ENCODE measurements around the gene CBFA2T2. TPM values are rescaled to one million over a fixed set of nuclear protein-coding genes. Genes with fewer than 3 reads are reported as not detected.

Gene CBFA2T2
- total RNA-seq, 1 donor = 15.1 TPM

DNA sequence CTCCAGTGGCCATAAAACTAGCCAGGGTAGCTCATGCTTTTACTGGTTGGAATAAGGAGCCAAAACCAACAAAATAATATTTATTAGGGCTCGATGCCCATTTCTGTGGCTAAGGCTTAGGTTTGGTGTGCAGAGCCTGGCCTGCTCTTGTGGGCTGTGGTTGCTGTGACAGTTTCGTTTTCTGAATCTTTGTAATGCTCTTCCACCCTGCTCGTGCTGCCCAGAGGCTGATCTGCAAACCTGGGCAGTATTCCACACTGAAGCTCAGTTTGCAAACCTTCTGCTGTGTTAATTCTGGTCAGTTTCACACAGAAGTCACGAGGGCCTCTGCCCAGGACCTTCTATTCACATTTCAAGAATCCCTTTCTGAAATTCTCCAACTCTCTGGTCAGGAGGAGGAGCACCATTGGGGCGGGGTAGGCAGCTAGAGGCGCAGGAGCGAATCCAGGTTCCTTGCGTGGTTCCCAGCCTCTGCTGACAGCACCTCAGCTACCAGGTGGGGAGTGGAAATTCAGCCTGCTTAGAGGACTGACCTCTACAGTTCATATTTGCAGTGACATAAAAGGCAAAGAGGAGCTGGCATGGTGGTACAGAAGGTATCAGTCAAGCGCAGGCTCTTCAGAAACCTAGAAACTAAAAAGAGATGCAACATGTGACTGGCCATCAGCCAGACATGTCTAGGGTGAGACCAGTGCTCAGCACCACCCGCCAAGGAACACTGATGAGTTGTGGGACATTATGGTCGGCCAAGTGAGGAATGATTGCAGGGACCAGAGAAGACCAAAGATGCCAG is 157.9 kb downstream of the CBFA2T2 start:
- no peak for DNase-seq (ENCODE audit: low read depth in 2 of 3, low spot score in 2 of 3)

DNA sequence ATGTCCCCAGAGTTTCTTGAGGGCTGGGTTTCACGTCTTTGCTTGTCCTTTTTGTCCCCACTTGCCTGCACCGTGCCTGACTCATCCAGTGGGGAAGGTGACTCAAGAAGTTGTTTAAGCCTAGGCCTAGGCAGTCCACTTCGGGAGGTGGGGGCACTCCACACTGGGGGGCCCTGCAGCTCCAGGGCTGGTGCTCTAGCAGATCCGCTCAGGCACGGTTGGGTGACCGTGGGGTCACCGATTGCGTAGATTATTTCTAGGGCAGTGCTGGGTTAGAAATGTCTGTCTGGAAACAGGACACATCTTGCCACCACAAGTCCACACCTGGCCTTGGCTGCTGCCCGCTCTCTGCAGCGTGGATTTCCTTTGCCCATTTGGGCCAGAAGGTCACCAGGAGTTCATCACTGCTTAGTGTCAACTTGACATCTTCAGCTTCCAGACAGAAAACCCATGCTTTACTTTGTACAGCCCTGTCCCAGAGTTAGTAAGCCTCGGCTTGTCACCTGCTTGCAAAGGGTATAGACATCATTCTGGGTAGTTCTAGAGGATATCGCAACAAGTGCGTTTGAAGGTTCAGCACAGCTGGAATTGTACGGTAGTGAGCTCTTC is 158.6 kb downstream of the CBFA2T2 start:
- no peak for DNase-seq (ENCODE audit: low read depth in 2 of 3, low spot score in 2 of 3)

DNA sequence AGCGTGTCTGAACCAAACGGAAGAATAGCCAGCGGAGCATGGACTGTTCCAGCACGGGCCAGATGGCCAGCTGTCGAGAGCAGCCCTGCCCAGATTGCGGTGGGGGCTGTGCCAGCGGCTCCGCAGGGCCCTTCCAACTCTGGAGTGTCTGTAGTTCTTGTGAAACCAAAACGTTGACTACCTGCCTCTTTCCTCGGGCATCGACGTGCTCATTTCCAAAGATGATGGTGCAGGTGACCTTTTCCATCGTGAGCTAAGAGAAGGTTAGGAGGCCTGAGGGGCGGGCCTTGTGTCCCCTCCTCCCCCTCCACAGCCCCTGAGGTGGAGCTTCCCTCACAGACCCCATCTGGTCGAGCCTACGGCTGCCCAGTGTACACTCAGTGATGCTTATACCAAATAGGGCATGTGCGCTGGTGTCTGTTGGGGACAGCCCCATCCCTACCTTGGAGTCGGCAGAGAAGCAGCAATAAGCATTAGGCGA is 159.3 kb downstream of the CBFA2T2 start:
- no peak for DNase-seq (ENCODE audit: low read depth in 2 of 3, low spot score in 2 of 3)

DNA sequence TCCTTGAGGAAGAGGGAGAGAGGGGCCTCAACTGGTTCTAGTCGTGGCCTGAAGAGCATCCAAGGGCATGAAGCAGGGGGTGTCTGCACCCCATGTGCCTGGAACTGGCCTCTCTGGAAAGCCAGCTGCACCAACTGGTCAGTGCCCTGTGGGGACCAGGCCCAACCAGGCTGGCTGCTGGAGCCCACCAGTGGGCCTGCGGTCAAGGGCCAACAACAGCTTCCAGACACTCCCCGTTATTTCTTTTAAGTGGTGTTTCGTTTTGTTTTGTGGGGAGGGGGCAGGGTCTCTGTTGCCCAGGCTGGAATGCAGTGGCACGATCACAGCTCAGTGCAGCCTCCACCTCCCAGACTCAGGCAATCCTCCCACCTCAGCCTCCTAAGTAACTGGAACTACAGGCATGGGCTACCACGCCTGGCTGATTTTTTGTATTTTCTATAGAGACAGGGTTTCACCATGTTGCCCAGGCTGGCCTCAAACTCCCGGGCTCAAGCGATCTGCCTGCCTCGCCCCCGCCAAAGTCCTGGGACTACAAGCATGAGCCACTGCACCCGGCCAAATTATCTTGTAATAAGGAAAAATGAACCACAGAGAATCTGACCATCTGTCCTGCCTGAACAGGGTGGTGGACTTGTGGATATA is 160.3 kb downstream of the CBFA2T2 start:
- DNase-seq (ENCODE audit: low read depth in 2 of 3, low spot score in 2 of 3) = no peak

DNA sequence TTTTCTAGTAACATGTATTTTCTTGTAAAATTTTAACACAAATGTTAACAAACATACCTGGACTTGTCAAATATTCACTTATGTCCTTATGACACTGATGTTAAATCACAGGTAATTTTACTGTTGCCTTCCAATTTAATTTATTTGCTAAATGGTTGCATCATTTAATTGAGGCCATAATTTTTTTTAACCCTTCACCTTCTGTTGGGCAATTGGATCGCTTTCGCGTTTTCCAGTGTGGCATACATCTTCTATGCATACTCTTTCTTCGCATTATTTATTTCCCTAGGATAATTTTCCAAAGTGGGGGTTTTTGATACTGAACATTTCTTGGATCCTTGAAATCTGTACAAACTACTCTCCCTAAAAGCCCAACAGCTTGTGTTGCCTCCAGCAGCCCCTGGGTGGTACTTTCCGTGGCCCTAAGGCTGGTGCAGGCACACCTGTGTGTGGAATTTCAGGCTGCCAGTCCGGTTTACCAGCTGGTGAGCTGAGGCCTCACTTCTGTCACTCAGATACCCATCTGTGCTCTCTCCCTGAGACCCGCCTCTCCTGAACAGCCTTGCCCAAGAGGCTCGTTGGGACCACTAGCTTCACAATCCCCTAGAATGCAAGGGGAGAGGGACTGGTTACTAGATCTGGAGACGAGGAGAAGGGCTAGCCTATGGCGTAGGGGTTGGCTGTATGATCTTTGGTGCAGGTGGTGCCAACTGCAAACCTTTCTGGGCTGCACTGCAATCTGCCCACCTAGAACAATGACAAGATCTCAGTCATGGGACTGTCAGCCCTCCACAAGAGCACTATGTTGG is 161.1 kb downstream of the CBFA2T2 start:
- no peak for DNase-seq (ENCODE audit: low read depth in 2 of 3, low spot score in 2 of 3)

DNA sequence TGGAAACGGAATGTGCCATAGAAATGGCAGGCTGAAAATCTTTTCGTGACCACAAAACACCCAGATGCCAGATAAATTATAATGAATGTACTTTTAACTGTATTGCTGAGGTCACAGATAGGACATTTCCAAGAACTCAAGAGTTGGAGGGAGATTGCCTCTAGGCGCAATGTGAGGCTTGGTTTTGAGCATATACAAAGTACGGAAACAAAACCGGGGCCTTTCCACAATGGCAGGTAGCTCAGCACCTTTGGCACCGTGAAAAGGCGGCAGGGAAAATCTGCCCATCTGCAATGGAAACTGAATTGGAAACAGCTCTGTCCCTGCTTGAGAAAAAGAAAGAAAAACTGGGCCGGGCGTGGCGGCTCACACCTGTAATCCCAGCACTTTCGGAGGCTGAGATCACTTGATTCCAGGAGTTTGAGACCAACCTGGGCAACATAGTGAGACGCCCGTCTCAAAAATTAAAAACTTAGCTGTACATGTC is 161.7 kb downstream of the CBFA2T2 start:
- no peak for DNase-seq (ENCODE audit: low read depth in 2 of 3, low spot score in 2 of 3)

DNA sequence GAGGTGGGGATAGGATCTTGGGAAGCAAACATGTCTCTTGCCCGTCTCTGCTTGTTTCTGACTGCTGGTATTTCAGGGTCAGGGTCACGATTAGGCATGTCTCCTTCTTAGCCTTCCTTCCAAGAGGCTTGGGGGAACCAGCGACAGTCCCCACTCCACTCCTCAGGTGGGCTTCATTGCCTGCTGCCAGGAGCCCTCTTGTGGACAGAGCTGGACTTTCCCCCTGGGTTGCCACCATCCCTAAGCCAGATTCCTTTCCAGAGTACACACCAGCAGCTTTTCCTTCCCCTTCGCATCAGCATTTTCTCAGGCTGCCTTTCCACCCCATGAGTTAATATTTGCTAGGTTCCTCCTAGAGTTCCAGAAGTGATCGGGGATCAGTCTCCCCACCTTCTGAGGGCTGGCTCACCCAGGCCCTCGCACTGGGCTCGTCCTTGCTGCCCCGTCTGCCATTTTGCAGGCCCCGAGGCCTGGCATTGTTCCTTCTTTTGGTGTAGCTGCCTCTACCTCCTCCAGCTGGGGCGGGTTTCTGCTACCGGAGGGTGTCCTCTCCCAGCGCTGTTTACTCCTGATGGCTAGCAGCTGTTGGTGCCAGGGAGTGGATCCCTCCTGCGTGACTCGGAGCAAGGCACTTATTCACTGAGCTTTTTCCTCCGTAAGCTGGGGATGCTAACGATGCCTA is 163.5 kb downstream of the CBFA2T2 start:
- DNase-seq (ENCODE audit: low read depth in 2 of 3, low spot score in 2 of 3) = peak in 2 of 3 donors; percentile 59 to 71

DNA sequence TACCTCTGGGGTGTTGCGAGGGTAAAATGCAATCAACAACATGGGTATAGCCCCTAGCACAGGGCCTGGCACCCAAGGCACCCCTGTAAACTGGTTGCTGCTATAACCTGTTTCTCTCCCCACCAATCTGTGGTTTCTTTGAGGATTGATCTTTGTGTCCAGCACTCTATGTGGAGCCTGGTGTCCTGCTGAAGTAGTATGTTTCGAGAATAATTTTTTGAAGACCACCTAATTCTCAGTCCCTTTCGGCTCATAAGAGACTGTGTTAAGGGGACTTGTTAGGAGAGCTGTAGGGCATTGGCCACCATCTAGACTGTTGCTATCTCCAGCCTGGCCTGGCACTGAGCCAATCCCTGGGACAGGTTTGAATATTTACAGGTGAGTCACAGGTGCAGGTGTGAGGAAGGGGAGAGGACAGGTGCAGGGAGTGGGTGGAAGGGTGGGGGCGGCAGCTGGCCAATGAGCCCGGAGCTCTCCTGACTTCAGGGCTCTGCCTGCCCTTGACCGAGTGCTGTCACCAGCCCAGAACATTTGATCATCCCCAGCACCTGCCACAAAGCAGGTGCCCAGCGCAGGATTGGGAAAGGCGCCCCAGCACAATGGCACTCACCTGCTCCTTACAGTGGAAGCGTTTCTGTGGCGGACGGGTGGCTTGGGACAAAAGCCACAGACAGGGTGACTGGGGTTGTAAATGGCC is 164.2 kb downstream of the CBFA2T2 start:
- no peak for DNase-seq (ENCODE audit: low read depth in 2 of 3, low spot score in 2 of 3)

DNA sequence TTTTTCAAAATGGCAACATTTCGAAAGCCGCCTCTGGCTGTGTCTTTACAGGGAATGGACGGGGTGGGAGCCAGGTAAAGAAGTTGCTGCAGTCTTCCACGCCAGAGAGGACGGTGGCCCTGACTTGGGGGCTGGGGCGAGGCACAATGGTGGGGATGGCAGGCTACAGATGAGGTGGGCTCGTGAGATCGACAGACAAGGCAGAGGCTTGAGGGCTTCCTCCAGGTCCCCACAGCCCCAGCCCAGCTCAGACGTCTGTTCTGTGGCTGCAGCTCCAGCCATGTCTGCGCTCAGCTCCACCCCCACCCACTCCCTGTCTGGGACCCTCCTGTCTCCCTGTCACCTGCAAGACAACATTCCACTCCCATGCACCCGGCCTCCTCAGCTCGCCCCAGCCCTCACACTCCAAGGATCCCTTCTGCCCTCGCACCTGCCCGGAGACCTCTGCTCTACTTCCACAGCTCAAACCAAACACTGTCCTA is 164.8 kb downstream of the CBFA2T2 start:
- no peak for DNase-seq (ENCODE audit: low read depth in 2 of 3, low spot score in 2 of 3)

DNA sequence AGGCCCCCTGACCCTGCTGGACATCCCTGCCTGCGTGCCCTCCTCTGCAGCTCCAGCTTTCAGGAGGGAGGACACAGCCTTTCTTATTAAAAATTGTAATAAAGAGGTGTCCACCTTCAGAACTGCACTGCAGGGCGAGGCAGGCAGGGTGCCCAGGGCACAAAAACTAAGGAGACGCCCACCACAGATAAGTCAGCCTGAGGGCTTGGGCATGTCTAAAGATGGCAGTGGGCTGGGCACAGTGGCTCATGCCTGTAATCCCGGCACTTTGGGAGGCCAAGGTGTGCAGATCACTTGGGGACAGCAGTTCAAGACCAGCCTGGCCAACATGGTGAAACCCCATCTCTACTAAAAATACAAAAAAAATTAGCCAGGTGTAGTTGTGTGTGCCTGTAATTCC is 165.3 kb downstream of the CBFA2T2 start:
- no peak for DNase-seq (ENCODE audit: low read depth in 2 of 3, low spot score in 2 of 3)

DNA sequence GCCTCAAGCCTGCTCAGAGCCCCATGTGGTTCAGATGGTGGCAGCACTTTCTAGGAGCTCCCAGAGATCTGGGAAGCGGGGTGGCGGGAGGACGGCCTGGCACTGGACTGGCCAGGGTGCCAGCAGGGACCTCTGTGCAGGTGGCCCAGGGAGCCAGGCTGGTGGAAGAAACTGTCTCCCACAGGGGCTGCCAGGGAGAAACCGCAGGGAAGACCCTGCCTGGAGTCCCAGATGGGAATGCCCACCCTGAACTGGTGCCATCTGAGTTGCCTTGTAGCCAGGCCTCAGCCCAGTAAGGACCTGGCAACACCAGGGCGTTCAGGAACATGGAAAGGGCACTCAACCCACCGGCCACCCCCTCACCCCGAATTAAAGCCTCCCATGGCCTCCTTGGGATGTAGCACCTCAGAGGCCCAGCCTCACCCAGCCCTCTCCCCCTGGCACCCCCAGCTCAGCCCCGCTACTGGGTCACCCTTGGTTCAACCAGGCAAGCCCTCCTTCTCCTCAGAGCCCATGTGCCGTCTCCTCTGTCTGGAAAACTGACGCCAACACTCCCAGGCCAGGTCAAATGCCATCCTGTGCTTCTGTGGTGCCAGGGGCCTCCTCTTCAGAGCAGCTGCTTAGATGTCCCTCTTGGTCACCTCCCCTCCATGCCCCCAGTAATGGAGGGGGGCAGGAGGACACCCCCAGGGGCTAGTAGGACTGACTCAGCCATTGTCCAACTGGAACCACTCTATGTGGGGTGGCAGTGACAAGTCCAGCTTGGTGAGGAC is 166.3 kb downstream of the CBFA2T2 start:
- DNase-seq (ENCODE audit: low read depth in 2 of 3, low spot score in 2 of 3) = no peak

DNA sequence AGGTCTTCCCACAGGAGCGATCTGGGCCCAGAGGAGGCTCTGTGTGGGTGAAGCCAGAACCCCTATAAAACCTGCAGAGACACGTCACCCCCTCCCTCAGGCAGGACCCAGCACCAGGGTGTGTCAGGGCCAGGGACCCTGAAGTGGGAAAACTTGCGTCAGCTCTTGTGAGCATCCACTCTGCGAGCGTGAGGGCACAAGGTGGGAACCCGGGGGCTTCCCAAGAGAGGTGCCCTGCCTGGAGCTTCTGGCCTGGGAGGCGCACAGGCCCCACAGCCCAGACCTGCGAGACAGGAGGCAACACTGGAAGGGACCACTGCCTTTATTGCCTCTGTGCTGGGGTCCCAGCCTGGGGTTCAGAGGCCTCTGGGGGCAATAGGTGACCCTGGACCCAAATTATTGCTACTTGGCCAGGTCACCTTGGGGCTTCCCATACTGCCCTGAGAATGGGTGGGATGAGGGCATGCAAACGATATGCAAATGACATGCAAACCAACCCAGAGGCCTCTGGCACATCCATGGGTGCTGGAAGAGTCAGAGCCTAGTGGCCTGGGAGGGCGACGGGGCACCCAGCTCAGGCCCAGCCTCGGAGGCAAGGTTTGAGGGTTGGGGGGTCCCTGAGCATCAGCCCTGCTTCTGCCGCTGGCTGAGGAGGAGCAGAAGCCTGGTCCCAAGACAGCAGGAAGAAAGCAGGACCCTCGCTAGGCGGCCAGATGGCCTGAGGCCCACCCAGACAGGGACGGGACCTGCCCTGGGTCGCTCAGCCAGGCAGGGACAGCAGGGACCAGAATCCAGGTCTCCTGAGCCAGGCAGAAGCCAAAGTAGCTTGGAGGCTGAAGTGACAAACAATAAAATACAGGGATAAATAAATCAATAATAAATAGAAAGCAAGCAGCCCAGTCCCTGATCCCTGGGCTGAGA is 167.1 kb downstream of the CBFA2T2 start:
- no peak for DNase-seq (ENCODE audit: low read depth in 2 of 3, low spot score in 2 of 3)

DNA sequence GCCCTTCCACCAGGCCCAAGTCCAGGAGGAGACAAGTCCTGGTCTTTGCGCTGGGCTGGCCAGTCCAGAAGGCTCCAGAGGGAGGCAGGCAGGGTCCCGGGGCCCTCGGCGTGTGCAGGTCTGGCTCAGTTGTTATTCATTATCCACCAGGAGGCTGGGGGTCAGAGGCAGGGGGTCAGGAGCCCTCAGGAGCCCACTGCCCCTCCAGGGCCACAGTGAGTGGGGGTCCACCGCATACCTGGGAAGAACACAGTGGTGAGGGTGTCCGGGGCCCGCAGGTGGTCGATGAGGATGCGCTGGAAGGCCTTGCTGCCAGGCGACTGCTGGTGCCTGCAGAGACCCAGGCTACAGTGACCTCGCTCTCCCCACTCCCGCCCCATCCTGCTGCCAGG is 167.8 kb downstream of the CBFA2T2 start:
- DNase-seq (ENCODE audit: low read depth in 2 of 3, low spot score in 2 of 3) = no peak

DNA sequence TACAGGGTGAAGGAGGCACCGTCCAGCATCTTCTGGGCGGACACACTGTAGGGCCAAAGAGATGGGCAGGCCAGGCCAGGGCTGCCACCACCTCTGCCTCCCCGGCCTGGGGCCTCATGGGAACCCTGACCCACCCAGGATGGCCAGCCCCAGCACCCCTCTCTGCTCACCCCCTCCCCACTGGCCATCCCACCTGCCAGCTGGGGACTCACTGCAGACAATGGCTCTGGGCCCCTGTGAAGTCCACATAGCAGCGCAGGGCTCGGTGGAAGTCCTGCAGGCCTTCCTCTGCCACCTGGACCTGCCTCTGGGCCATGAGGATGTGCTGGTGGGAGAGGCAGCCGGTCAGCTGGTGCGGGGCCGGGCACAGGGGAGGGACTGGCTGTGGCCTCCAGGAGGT is 168.6 kb downstream of the CBFA2T2 start:
- DNase-seq (ENCODE audit: low read depth in 2 of 3, low spot score in 2 of 3) = no peak

DNA sequence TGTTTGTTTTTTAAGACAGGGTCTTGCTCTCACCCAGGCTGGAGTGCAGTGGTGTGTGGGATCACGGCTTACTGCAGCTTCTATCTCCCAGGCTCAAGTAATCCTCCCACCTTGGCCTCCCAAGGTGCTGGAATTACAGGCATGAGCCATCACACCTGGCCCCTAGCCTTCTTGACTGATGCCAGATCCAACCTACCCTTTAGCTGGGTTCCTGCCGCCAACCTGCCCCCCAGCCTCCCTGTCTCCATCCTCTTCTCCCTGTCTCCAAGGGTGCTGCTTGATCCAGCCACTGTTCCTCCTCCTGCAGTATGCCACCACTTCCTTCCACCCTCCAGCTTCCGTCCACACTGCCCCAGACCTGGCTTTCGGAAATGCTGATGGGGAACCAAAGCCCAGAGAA is 169.0 kb downstream of the CBFA2T2 start:
- no peak for DNase-seq (ENCODE audit: low read depth in 2 of 3, low spot score in 2 of 3)

DNA sequence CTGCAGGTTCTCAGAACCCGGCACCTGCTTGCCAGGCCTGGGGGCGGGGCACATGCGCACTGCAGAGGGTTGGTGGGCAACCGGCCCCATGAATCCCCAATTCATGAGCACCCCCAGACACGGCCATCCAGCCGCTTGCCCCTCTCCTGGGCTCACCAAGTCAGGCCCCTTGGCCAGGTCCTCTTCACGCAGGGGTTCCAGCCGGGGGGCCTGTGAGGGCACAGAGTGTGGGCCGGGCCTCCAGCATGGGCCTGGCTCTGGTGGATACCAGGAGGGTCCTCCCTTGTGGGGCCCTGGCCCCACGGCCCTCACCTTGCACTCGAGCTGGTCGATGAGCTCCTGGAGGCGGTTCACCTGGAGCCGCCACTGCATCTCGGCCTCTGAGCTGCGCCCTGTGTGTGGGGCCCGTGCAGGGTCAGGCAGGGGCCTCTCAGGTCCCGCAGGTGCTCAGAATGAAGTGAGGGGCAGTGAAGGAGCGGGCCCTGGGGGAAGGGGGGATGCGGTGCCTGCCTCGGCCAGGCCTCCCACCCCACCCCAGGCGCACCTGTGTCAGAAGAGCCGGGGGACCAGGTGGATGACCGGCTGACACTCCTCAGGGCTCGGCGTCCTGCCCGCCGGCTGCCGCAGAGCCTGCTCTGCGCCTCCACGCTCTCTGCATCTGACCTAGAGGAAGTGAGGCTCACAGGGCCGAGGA is 169.6 kb downstream of the CBFA2T2 start:
- DNase-seq (ENCODE audit: low read depth in 2 of 3, low spot score in 2 of 3) = no peak

DNA sequence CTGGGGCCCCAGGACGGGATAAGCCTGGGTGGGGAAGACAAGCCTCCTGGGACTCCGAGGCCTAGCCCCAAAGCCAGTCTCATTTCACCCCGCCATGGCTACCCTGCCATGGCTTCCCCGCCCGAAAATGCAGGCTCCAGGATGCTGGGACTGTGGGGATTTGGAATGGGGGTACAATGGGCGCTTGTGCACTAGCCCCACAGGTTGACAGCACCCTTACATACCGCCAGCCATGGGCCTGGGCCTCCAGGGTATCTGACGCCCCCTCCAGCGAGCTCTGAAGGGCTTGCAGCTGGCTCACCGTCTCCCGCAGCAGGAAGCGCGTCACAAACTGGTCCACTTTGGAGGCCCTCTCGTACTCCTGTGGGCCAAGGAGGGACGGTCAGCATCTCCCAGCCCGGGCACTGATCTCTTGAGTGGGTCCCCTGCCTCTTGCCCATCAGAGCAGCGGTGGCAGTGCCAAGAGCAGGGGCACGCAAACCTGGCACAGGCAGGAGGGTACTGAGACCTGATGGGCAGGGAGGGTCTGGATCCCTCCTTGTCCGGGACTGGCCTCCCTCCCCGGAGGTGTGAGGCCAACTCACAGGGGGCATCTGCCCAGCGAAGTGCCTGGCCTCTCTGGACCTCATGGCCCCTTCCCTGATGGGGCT is 170.3 kb downstream of the CBFA2T2 start:
- no peak for DNase-seq (ENCODE audit: low read depth in 2 of 3, low spot score in 2 of 3)
